Left ventricle myocardium inferior (tissue), 1 donor: ENCODE results near the gene ADA. TPM values are rescaled to one million over a fixed set of nuclear protein-coding genes. Genes with fewer than 3 reads are reported as not detected.

ENCODE experiments used
- DNase-seq: peaks from one replicate; pipeline ENCODE4 v3.0.0-alpha.2; 2020
- H3K27ac ChIP-seq: fragments of 200-600 bp; replicated peaks from 2 replicates; pipeline ENCODE4 v1.8.0; 2021
- H3K27me3 ChIP-seq: fragments of 200-600 bp; 2 replicates; pipeline ENCODE4 v1.8.0; 2021; ENCODE audit warnings: low read depth
- H3K36me3 ChIP-seq: fragments of 200-600 bp; 2 replicates; pipeline ENCODE4 v1.8.0; 2021
- H3K4me1 ChIP-seq: fragments of 200-600 bp; 2 replicates; pipeline ENCODE4 v1.8.0; 2021
- H3K4me3 ChIP-seq: fragments of 200-600 bp; 2 replicates; pipeline ENCODE4 v1.8.0; 2021; ENCODE audit warnings: mild to moderate bottlenecking, moderate library complexity
- H3K9me3 ChIP-seq: fragments of 200-600 bp; replicated peaks from 2 replicates; pipeline ENCODE4 v1.8.0; 2021
- CTCF ChIP-seq: fragments of 200-600 bp; IDR thresholded peaks from 2 replicates; pipeline ENCODE4 v1.8.0; 2021; ENCODE audit warnings: antibody characterized with exemption, mild to moderate bottlenecking, borderline replicate concordance
- intact Hi-C: fragments of 100-400 bp; cut with micrococcal nuclease; formaldehyde crosslinking; loops from one replicate; pipeline ENCODE4 v1.11.0; 2022
- total RNA-seq: library from RNA; stranded (reverse); fragmentation: NEBNext Ultra II Directional; extraction: Animal tissue kit (Norgen Biotek cat#: 25700); gene quantifications from one replicate; pipeline ENCODE4 v1.2.1, GENCODE V29; 2021
- donor health status: DM: no; HTN: yes; CAD: no; lungs with severe emphysema.

Gene ADA
- total RNA-seq, 1 donor from 2014 or later = 6.7 TPM

GRCh38 chr20:44581515-44581914 lies 70.0 kb downstream of the ADA start:
- Histone ChIP-seq H3K27ac (peak overlapping the region; percentile 94), H3K4me3 (peak overlapping the region; percentile 74), H3K4me1 (peaks cover 97% of the 10 kb centered on the region), H3K27me3 (no peaks in the 10 kb centered on the region), H3K36me3 (no peaks in the 10 kb centered on the region), H3K9me3 (no peaks in the 10 kb centered on the region)
- no peak for TF ChIP-seq CTCF
- intact Hi-C loops = no loop called here
- no peak for DNase-seq

- Histone ChIP-seq H3K27ac (peak overlapping the region; percentile 94), H3K4me1 (peaks cover 97% of the 10 kb centered on the region), H3K4me3 (peak overlapping the region; percentile 74), H3K36me3 (no peaks in the 10 kb centered on the region), H3K27me3 (no peaks in the 10 kb centered on the region), H3K9me3 (no peaks in the 10 kb centered on the region)
- intact Hi-C loops = no loop called here
- TF ChIP-seq CTCF = no peak
- DNase-seq = no peak
Observed at GRCh38 chr20:44580581-44581268, 70.8 kb downstream of the ADA start.

DNA sequence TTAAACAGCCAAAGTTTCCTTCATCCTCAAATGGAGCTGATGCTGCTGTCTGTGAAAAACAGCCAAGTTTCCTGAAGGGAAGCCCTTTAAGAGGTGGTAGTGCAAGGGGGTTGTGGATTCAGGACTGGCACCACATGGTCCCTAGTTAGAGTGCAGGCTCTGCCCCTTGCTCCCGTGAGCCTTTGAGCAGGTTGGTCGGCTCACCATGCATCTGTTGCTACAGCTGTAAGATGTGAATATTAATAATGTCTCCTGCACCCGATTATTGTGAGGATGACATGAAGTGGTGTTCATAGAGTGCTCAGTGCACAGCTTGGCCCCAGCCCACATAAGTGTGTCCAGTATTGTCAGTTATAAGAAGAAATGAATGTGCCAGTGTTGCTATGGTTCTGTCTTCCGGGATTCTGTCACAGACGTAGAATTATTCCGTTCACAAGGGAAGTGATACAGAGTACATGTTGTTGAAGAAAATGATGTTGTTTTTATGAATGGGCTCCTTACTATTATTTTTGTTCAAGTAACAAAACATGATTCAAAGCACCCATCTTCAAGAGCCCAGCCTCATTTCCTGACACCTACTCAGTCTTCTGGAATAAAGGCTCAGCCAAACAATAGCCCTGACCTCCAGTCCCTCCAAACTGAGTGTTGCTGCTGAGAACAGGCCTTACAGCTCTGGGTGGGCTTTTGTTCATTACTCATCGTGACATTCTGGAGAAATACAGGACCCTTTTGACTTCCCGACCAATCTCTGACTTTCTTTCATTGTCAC lies 72.0 kb downstream of the ADA start:
- peaks cover 96% of the 10 kb centered on the region for H3K4me1 ChIP-seq
- no peaks in the 10 kb centered on the region for H3K27me3 ChIP-seq
- no peak for DNase-seq
- TF ChIP-seq CTCF = no peak
- H3K27ac ChIP-seq = peak overlapping the region; percentile 94
- intact Hi-C loops = no loop called here
- no peaks in the 10 kb centered on the region for H3K36me3 ChIP-seq
- no peaks in the 10 kb centered on the region for H3K9me3 ChIP-seq
- H3K4me3 ChIP-seq = no peak overlapping the region

DNA sequence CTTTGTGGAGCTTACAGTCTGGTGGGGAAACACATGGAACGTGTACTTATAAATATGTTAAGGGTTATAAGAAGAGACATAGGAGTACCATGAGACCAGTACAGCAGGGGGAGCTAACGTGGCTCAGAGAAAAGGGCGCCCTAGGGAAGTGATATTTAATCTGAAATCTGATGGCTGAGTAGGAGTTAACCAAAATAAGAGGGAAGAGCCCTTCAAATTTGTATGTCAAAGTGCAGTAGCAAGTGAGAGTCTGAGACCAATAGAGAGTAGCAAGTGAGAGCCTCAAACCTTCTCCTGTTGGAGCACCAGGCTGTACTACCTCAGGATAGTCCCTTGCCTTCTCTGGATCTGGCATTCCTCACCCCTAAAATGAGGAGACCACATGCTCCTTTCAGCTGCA lies 75.2 kb downstream of the ADA start:
- Histone ChIP-seq H3K36me3 (no peaks in the 10 kb centered on the region), H3K4me3 (no peak overlapping the region), H3K27ac (peak overlapping the region; percentile 77), H3K9me3 (no peaks in the 10 kb centered on the region), H3K27me3 (no peaks in the 10 kb centered on the region), H3K4me1 (peaks cover 97% of the 10 kb centered on the region)
- peak; percentile 64 for TF ChIP-seq CTCF
- no peak for DNase-seq
- intact Hi-C loops = no loop called here

- H3K27me3 ChIP-seq = no peaks in the 10 kb centered on the region
- H3K4me3 ChIP-seq = no peak overlapping the region
- H3K36me3 ChIP-seq = no peaks in the 10 kb centered on the region
- no peak for TF ChIP-seq CTCF
- DNase-seq = no peak
- intact Hi-C loops = no loop called here
- H3K4me1 ChIP-seq = peaks cover 84% of the 10 kb centered on the region
- H3K9me3 ChIP-seq = no peaks in the 10 kb centered on the region
- peak overlapping the region; percentile 95 for H3K27ac ChIP-seq
Observed at GRCh38 chr20:44574372-44574771, 77.1 kb downstream of the ADA start.
